HEK293 (cell line): ENCODE measurements around the gene PPHLN1.

Experiments used
- CTCF ChIA-PET: fragments of 350-600 bp; formaldehyde crosslinking; extraction: SDS; loops from one replicate; lab custom pipeline; 2021; ENCODE audit warnings: antibody characterized with exemption; lab: Yijun Ruan, JAX
- POLR2A ChIA-PET: fragments of 300-600 bp; formaldehyde crosslinking; extraction: SDS; loops from one replicate; lab custom pipeline; 2020; ENCODE audit warnings: antibody characterized with exemption, inconsistent platforms; lab: Yijun Ruan, JAX
- H3K27ac ChIP-seq: fragments of 200-500 bp; sonication (Bioruptor generic); 2 replicates; pipeline ENCODE4 v1.5.1; 2014; ENCODE audit warnings: low read depth, low read length, control low read depth, inconsistent platforms; ENCODE audit errors: extremely low read depth
- H3K36me3 ChIP-seq, 2 experiments: fragments of 200-500 bp in 1 of 2; sonication (Bioruptor generic) in 1 of 2; 1 replicate in 1 of 2; 2 replicates in 1 of 2; pipeline ENCODE4 v1.5.1; 2014 to 2017; ENCODE audit warnings: inconsistent platforms in 2 of 2, low read length in 2 of 2; ENCODE audit not compliant: control insufficient read depth in 2 of 2, insufficient read depth in 1 of 2
- H3K4me1 ChIP-seq: fragments of 200-500 bp; sonication (Bioruptor generic); 2 replicates; pipeline ENCODE4 v1.5.1; 2014; ENCODE audit warnings: mild to moderate bottlenecking, low read length, inconsistent platforms; ENCODE audit not compliant: control insufficient read depth, insufficient read depth
- H3K4me3 ChIP-seq: 2 replicates; pipeline ENCODE4 v1.5.1; 2011; ENCODE audit warnings: low read depth, mild to moderate bottlenecking, control low read depth, low read length, moderate library complexity
- H3K9me3 ChIP-seq: fragments of 200-500 bp; sonication (Bioruptor generic); 2 replicates; pipeline ENCODE4 v1.5.1; 2014; ENCODE audit warnings: low read depth, low read length, inconsistent platforms; ENCODE audit not compliant: control insufficient read depth, insufficient read depth
- EGR2 ChIP-seq: fragments of 450-650 bp; formaldehyde crosslinking; IDR thresholded peaks from 2 replicates; pipeline ENCODE4 v1.5.1; 2016; ENCODE audit warnings: low read depth, missing biosample characterization, missing genetic modification characterization
- IKZF3 ChIP-seq: fragments of 450-650 bp; IDR thresholded peaks from 2 replicates; pipeline ENCODE4 v1.5.0; 2018; ENCODE audit warnings: missing biosample characterization, mild to moderate bottlenecking, missing genetic modification characterization, moderate library complexity
- KLF8 ChIP-seq: fragments of 450-650 bp; formaldehyde crosslinking; IDR thresholded peaks from 2 replicates; pipeline ENCODE4 v1.5.1; 2016; ENCODE audit warnings: missing biosample characterization, missing genetic modification characterization
- KLF9 ChIP-seq: fragments of 450-650 bp; formaldehyde crosslinking; IDR thresholded peaks from 2 replicates; pipeline ENCODE4 v1.5.1; 2016; ENCODE audit warnings: missing biosample characterization, missing genetic modification characterization, low read depth
- REPIN1 ChIP-seq: fragments of 450-650 bp; formaldehyde crosslinking; IDR thresholded peaks from 2 replicates; pipeline ENCODE4 v1.5.1; 2017; ENCODE audit warnings: missing biosample characterization, missing genetic modification characterization, low read depth
- SP3 ChIP-seq: fragments of 450-650 bp; formaldehyde crosslinking; IDR thresholded peaks from 2 replicates; pipeline ENCODE4 v1.5.1; 2016; ENCODE audit warnings: missing biosample characterization, missing genetic modification characterization
- ZNF155 ChIP-seq: fragments of 450-650 bp; formaldehyde crosslinking; IDR thresholded peaks from 2 replicates; pipeline ENCODE4 v1.5.1; 2016; ENCODE audit warnings: missing biosample characterization, missing genetic modification characterization
- ZNF175 ChIP-seq: fragments of 450-650 bp; formaldehyde crosslinking; IDR thresholded peaks from 2 replicates; pipeline ENCODE4 v1.5.1; 2016; ENCODE audit warnings: missing biosample characterization, missing genetic modification characterization
- ZNF24 ChIP-seq: fragments of 450-650 bp; formaldehyde crosslinking; IDR thresholded peaks from 2 replicates; pipeline ENCODE4 v1.5.1; 2016; ENCODE audit warnings: missing biosample characterization, missing genetic modification characterization
- ZNF324 ChIP-seq: fragments of 450-650 bp; formaldehyde crosslinking; IDR thresholded peaks from 2 replicates; pipeline ENCODE4 v1.5.1; 2016; ENCODE audit warnings: missing biosample characterization, missing genetic modification characterization
- ZNF335 ChIP-seq: fragments of 450-650 bp; formaldehyde crosslinking; conservative IDR thresholded peaks from 2 replicates; pipeline ENCODE4 v1.5.1; 2016; ENCODE audit warnings: missing biosample characterization, missing genetic modification characterization
- ZNF341 ChIP-seq: fragments of 450-650 bp; formaldehyde crosslinking; IDR thresholded peaks from 2 replicates; pipeline ENCODE4; 2016; ENCODE audit warnings: low read depth, missing biosample characterization, missing genetic modification characterization
- ZNF354C ChIP-seq: fragments of 450-650 bp; formaldehyde crosslinking; IDR thresholded peaks from 2 replicates; pipeline ENCODE4 v1.5.1; 2016; ENCODE audit warnings: missing biosample characterization, missing genetic modification characterization, low read depth, borderline replicate concordance
- ZNF394 ChIP-seq: fragments of 450-650 bp; formaldehyde crosslinking; IDR thresholded peaks from 2 replicates; pipeline ENCODE4 v1.5.1; 2016; ENCODE audit warnings: missing biosample characterization, missing genetic modification characterization, mild to moderate bottlenecking, moderate library complexity, borderline replicate concordance
- ZNF596 ChIP-seq: fragments of 450-650 bp; IDR thresholded peaks from 2 replicates; pipeline ENCODE4 v1.5.0; 2018; ENCODE audit warnings: missing biosample characterization, mild to moderate bottlenecking, missing genetic modification characterization, moderate library complexity
- ZNF677 ChIP-seq: fragments of 450-650 bp; IDR thresholded peaks from 2 replicates; pipeline ENCODE4 v1.5.0; 2018; ENCODE audit warnings: missing biosample characterization, mild to moderate bottlenecking, missing genetic modification characterization, moderate library complexity
- ZNF707 ChIP-seq: fragments of 450-650 bp; formaldehyde crosslinking; IDR thresholded peaks from 2 replicates; pipeline ENCODE4 v1.5.1; 2016; ENCODE audit warnings: missing biosample characterization, missing genetic modification characterization
- ZSCAN23 ChIP-seq: fragments of 450-650 bp; formaldehyde crosslinking; IDR thresholded peaks from 2 replicates; pipeline ENCODE4 v1.5.1; 2016; ENCODE audit warnings: missing biosample characterization, missing genetic modification characterization
- TF ChIP-seq, protein P1 (sequence below): fragments of 450-650 bp; formaldehyde crosslinking; IDR thresholded peaks from 2 replicates; pipeline ENCODE4 v1.5.1; 2016; ENCODE audit warnings: missing biosample characterization, missing genetic modification characterization
- TF ChIP-seq, protein P2 (sequence below): fragments of 450-650 bp; formaldehyde crosslinking; IDR thresholded peaks from 2 replicates; pipeline ENCODE4 v1.5.1; 2016; ENCODE audit warnings: missing biosample characterization, missing genetic modification characterization
- TF ChIP-seq, protein P3 (sequence below): fragments of 450-650 bp; formaldehyde crosslinking; IDR thresholded peaks from 2 replicates; pipeline ENCODE4 v1.5.1; 2016; ENCODE audit warnings: missing biosample characterization, missing genetic modification characterization
- TF ChIP-seq, protein P4 (sequence below): fragments of 450-650 bp; formaldehyde crosslinking; IDR thresholded peaks from 2 replicates; pipeline ENCODE4 v1.5.0; 2017; ENCODE audit warnings: missing biosample characterization, missing genetic modification characterization, borderline replicate concordance

PPHLN1 gene

DNA sequence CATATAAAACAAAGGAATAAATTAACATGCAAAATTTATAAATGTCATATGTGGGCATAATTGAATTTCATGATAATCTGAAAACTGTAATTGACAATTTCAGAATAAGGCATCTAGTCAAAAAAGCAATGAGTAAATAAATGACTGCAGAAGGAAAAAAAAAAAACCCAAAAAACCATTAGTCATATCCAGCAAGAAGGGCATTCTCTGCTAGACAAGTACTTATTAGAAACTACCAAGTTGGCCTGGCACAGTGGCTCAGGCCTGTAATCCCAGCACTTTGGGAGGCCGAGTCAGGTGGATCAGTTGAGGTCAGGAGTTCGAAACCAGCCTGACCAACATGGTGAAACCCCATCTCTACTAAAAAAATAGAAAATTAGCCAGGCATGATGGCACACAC is 17.6 kb upstream of the PPHLN1 start (continued):
- TF ChIP-seq SP3 (tag by site-specific recombination) (no peak), ZNF175 (tag by site-specific recombination) (no peak), ZNF341 (tag by site-specific recombination) (no peak), ZNF24 (tag by site-specific recombination) (no peak), ZNF677 (tag by site-specific recombination) (no peak), IKZF3 (tag by site-specific recombination) (no peak)

DNA sequence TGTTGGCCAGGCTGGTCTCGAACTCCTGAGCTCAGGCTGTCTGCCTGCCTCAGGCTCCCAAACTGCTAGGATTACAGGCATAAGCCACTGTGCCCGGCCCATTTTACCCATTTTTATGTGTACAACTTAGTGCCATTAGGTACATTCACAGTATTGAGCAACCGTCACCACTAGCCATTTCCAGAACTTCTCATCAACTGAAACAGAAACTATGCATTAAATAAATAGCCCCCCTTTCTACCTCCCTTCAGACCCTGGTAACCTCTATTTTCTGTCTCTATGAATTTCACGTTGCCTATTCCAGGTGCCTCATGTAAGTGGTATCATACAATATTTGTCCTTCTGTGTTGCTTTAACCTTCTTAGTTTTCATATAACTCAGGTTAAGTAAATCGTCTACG is 16.0 kb upstream of the PPHLN1 start:
- Histone ChIP-seq H3K27ac (no peak overlapping the region), H3K4me3 (no peak overlapping the region), H3K9me3 (no peaks in the 10 kb centered on the region), H3K36me3 (peaks cover 16 to 27% of the 10 kb centered on the region in 2 experiments), H3K4me1 (no peaks in the 10 kb centered on the region)
- POLR2A ChIA-PET, result no interaction called here
- CTCF ChIA-PET, result interaction anchor here (0.9 to 1.3 kb wide), 2 partner anchors 14 to 62 kb away, joined by 5 to 7 read pairs; no protein-coding TSS in a partner anchor
- TF ChIP-seq ZNF354C (no peak), ZNF324 (tag by site-specific recombination) (no peak), ZNF394 (tag by site-specific recombination) (no peak), ZNF707 (tag by site-specific recombination) (no peak), REPIN1 (tag by site-specific recombination) (no peak), ZSCAN23 (tag by site-specific recombination) (no peak), ZNF335 (tag by site-specific recombination) (no peak), KLF9 (tag by site-specific recombination) (no peak), ZNF155 (no peak), KLF8 (tag by site-specific recombination) (no peak), EGR2 (tag by site-specific recombination) (no peak), ZNF596 (tag by site-specific recombination) (no peak)
- TF ChIP-seq, protein P1, sequence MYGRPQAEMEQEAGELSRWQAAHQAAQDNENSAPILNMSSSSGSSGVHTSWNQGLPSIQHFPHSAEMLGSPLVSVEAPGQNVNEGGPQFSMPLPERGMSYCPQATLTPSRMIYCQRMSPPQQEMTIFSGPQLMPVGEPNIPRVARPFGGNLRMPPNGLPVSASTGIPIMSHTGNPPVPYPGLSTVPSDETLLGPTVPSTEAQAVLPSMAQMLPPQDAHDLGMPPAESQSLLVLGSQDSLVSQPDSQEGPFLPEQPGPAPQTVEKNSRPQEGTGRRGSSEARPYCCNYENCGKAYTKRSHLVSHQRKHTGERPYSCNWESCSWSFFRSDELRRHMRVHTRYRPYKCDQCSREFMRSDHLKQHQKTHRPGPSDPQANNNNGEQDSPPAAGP (tag by site-specific recombination), result no peak
- TF ChIP-seq, protein P2, sequence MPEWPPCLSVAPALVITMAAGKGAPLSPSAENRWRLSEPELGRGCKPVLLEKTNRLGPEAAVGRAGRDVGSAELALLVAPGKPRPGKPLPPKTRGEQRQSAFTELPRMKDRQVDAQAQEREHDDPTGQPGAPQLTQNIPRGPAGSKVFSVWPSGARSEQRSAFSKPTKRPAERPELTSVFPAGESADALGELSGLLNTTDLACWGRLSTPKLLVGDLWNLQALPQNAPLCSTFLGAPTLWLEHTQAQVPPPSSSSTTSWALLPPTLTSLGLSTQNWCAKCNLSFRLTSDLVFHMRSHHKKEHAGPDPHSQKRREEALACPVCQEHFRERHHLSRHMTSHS (tag by site-specific recombination), result no peak
- TF ChIP-seq, protein P3, sequence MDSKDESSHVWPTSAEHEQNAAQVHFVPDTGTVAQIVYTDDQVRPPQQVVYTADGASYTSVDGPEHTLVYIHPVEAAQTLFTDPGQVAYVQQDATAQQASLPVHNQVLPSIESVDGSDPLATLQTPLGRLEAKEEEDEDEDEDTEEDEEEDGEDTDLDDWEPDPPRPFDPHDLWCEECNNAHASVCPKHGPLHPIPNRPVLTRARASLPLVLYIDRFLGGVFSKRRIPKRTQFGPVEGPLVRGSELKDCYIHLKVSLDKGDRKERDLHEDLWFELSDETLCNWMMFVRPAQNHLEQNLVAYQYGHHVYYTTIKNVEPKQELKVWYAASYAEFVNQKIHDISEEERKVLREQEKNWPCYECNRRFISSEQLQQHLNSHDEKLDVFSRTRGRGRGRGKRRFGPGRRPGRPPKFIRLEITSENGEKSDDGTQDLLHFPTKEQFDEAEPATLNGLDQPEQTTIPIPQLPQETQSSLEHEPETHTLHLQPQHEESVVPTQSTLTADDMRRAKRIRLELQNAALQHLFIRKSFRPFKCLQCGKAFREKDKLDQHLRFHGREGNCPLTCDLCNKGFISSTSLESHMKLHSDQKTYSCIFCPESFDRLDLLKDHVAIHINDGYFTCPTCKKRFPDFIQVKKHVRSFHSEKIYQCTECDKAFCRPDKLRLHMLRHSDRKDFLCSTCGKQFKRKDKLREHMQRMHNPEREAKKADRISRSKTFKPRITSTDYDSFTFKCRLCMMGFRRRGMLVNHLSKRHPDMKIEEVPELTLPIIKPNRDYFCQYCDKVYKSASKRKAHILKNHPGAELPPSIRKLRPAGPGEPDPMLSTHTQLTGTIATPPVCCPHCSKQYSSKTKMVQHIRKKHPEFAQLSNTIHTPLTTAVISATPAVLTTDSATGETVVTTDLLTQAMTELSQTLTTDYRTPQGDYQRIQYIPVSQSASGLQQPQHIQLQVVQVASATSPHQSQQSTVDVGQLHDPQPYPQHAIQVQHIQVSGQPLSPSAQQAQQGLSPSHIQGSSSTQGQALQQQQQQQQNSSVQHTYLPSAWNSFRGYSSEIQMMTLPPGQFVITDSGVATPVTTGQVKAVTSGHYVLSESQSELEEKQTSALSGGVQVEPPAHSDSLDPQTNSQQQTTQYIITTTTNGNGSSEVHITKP (tag by site-specific recombination), result no peak
- TF ChIP-seq, protein P4, sequence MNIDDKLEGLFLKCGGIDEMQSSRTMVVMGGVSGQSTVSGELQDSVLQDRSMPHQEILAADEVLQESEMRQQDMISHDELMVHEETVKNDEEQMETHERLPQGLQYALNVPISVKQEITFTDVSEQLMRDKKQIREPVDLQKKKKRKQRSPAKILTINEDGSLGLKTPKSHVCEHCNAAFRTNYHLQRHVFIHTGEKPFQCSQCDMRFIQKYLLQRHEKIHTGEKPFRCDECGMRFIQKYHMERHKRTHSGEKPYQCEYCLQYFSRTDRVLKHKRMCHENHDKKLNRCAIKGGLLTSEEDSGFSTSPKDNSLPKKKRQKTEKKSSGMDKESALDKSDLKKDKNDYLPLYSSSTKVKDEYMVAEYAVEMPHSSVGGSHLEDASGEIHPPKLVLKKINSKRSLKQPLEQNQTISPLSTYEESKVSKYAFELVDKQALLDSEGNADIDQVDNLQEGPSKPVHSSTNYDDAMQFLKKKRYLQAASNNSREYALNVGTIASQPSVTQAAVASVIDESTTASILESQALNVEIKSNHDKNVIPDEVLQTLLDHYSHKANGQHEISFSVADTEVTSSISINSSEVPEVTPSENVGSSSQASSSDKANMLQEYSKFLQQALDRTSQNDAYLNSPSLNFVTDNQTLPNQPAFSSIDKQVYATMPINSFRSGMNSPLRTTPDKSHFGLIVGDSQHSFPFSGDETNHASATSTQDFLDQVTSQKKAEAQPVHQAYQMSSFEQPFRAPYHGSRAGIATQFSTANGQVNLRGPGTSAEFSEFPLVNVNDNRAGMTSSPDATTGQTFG (tag by site-specific recombination), result no peak
